RWPE2 (cell line): ENCODE measurements around the gene COL4A2.

ENCODE experiments used
- ATAC-seq: fragments of 200-7000 bp; cut with Tn5 transposase; 3 replicates; pipeline ENCODE4 v1.9.1; 2021; ENCODE audit warnings: low read depth
- DNase-seq: peaks from one replicate; pipeline ENCODE4 v3.0.0-alpha.2; 2020; ENCODE audit warnings: low spot score
- H3K27ac ChIP-seq: fragments of 450-650 bp; 2 replicates; pipeline ENCODE4 v1.5.1; 2017; ENCODE audit warnings: mild to moderate bottlenecking; ENCODE audit not compliant: poor library complexity, severe bottlenecking
- H3K27me3 ChIP-seq: fragments of 250-450 bp; sonication (Bioruptor Pico); 2 replicates; pipeline ENCODE4 v1.5.1; 2021; ENCODE audit warnings: mild to moderate bottlenecking, moderate library complexity; ENCODE audit not compliant: insufficient read depth, poor library complexity, severe bottlenecking
- H3K36me3 ChIP-seq: fragments of 250-450 bp; sonication (Bioruptor Pico); 2 replicates; pipeline ENCODE4 v1.5.1; 2020; ENCODE audit warnings: low read depth, mild to moderate bottlenecking, moderate library complexity
- H3K4me1 ChIP-seq: fragments of 250-450 bp; sonication (Bioruptor Pico); 2 replicates; pipeline ENCODE4 v1.5.1; 2021; ENCODE audit warnings: mild to moderate bottlenecking, moderate library complexity; ENCODE audit not compliant: insufficient read depth, poor library complexity, severe bottlenecking
- H3K4me3 ChIP-seq: fragments of 250-450 bp; sonication (Bioruptor Pico); 2 replicates; pipeline ENCODE4 v1.5.1; 2021; ENCODE audit warnings: mild to moderate bottlenecking, moderate library complexity; ENCODE audit not compliant: severe bottlenecking
- H3K9me3 ChIP-seq: fragments of 250-450 bp; sonication (Bioruptor Pico); 2 replicates; pipeline ENCODE4 v1.5.1; 2021; ENCODE audit warnings: mild to moderate bottlenecking, moderate library complexity; ENCODE audit not compliant: severe bottlenecking
- CTCF ChIP-seq: fragments of 450-650 bp; IDR thresholded peaks from one replicate; pipeline ENCODE4 v1.5.1; 2017; ENCODE audit warnings: mild to moderate bottlenecking, moderate library complexity; ENCODE audit not compliant: poor library complexity, severe bottlenecking

Gene COL4A2

GRCh38 chr13:110336681-110337080 is 29.6 kb downstream of the COL4A2 start:
- no peak for TF ChIP-seq CTCF
- Histone ChIP-seq H3K4me3 (no peak overlapping the region), H3K27me3 (no peaks in the 10 kb centered on the region)

DNA sequence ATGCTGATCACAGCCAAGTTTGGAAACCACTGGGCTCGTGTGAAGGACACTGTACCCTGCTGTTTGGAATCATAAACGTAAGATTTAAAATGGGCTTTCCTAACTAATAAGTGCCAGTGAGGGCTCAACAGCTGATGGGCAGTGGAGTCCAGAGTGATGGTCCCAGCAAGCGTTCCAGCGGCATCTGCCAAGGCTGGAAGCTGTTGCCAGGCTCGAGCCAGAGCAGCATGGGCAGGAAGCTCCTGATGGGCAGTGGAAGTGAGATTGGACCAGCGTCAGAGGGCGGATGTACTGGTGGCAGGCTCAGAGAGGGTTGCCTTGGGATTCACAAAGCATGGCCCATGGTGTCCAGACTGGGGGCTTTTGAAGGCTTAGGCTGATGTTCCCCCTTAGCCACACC is 30.2 kb downstream of the COL4A2 start:
- H3K36me3 ChIP-seq: peaks cover 23% of the 10 kb centered on the region
- no peak overlapping the region for H3K4me3 ChIP-seq
- peak overlapping the region; percentile 99 for H3K27ac ChIP-seq
- H3K9me3 ChIP-seq: no peaks in the 10 kb centered on the region
- DNase-seq: no peak
- ATAC-seq: no peak
- H3K4me1 ChIP-seq: peaks cover 25% of the 10 kb centered on the region
- H3K27me3 ChIP-seq: no peaks in the 10 kb centered on the region
- TF ChIP-seq CTCF: no peak

More at GRCh38 chr13:110336681-110337080, 29.6 kb downstream of the COL4A2 start:
- Histone ChIP-seq H3K27ac (no peak overlapping the region), H3K36me3 (peaks cover 28% of the 10 kb centered on the region), H3K9me3 (no peaks in the 10 kb centered on the region), H3K4me1 (peaks cover 25% of the 10 kb centered on the region)
- DNase-seq (no peak), ATAC-seq (no peak)

DNA sequence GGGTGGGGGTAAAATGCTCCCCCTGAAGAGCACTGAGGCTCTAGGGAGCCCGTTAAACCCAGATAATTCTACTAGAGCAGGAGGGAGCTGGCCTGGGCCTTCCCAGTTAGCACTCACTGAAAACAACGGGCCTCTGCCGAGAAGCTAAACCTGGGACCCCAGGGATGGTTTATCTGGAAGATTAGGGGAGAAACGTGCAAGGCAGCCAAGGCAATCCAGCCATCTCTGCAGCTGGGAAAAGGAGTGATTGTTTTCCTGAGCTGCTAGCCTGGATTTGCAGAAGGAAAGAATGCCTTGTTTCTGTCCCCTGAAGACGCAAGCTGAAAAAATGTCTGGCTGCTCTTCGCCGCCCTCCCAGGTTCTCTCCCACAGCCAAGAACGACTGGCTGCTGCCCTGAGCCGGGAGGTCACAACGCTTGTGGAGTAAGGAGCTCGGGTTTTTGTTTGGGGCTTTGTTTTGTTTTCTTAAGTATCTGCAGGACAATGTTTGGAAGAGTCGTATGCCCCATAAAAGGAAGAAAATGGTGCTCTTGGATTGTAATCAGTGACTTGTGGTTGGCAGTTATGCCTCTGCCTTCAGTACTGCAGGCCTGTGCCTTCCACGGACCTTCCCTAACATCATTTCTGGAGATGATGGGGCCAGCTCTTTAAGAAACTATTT is 31.5 kb downstream of the COL4A2 start:
- Histone ChIP-seq H3K4me1 (peaks cover 33% of the 10 kb centered on the region), H3K27ac (peak overlapping the region; percentile 99), H3K36me3 (peaks cover 23% of the 10 kb centered on the region), H3K27me3 (no peaks in the 10 kb centered on the region), H3K9me3 (no peaks in the 10 kb centered on the region), H3K4me3 (no peak overlapping the region)
- ATAC-seq (no peak), DNase-seq (no peak)
- TF ChIP-seq CTCF: no peak

- Histone ChIP-seq H3K27me3 (no peaks in the 10 kb centered on the region), H3K27ac (peak overlapping the region; percentile 99), H3K4me1 (peaks cover 33% of the 10 kb centered on the region), H3K4me3 (no peak overlapping the region), H3K36me3 (peaks cover 18% of the 10 kb centered on the region), H3K9me3 (no peaks in the 10 kb centered on the region)
- ATAC-seq (no peak), DNase-seq (no peak)
- TF ChIP-seq CTCF: no peak
Measured at GRCh38 chr13:110339263-110339662, 32.2 kb downstream of the COL4A2 start.

DNA sequence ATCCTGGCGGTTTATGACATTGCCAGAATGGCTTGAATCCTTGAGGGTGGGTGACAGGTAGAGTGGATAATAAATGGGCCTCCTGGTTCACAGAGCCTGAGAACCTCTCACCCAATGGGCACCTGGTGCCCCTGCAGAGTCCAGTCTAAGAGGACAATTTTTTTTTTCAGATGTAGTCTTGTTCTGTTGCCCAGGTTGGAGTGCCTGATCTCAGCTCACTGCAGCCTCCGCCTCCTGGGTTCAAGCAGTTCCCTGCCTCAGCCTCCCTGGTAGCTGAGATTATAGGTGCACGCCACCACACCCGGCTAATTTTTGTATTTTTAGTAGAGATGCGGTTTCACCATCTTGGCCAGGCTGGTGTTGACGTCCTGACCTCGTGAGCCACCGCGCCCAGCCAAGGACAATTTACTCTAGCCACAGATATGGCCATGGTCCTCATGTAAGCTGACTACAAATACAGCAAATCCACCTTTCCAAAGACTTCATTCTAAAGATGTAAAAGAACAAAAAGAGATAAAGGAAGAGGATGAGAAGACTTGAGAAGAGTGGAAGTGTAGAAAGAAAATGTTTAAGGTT is 33.0 kb downstream of the COL4A2 start:
- H3K27me3 ChIP-seq: no peaks in the 10 kb centered on the region
- H3K27ac ChIP-seq: peak overlapping the region; percentile 99
- DNase-seq: no peak
- ATAC-seq: no peak
- H3K9me3 ChIP-seq: no peaks in the 10 kb centered on the region
- peaks cover 13% of the 10 kb centered on the region for H3K36me3 ChIP-seq
- H3K4me1 ChIP-seq: peaks cover 31% of the 10 kb centered on the region
- no peak overlapping the region for H3K4me3 ChIP-seq
- TF ChIP-seq CTCF: no peak
